PFSK-1 (cell line): ENCODE results near the gene ABCF3.

Source experiments
- FOXP2 ChIP-seq: optimal IDR thresholded peaks from 2 replicates; pipeline ENCODE3; 2011; ENCODE audit warnings: borderline replicate concordance, control low read depth, inconsistent platforms; ENCODE audit not compliant: insufficient read depth; ENCODE audit errors: extremely low read length, extremely low read depth
- POLR2AphosphoS5 ChIP-seq: IDR thresholded peaks from 2 replicates; pipeline ENCODE4 v1.6.1; 2012; ENCODE audit warnings: low read depth, mild to moderate bottlenecking, control low read depth, low read length, moderate library complexity
- SIN3A ChIP-seq: IDR thresholded peaks from 2 replicates; pipeline ENCODE4 v1.6.1; 2012; ENCODE audit warnings: mild to moderate bottlenecking, low read length, moderate library complexity, borderline replicate concordance; ENCODE audit not compliant: insufficient read depth
- TAF1 ChIP-seq: IDR thresholded peaks from 2 replicates; pipeline ENCODE4 v1.6.1; 2012; ENCODE audit warnings: low read length, control low read depth, borderline replicate concordance; ENCODE audit not compliant: insufficient read depth
- TF ChIP-seq, protein P1 (sequence below), 2 experiments: IDR thresholded peaks; 2 replicates each; pipeline versions ENCODE4 v1.6.1 to v1.8.0; 2011 to 2012; ENCODE audit warnings: low read depth in 2 of 2, low read length in 2 of 2, control low read depth in 1 of 2, inconsistent platforms in 1 of 2, mild to moderate bottlenecking in 1 of 2, moderate library complexity in 1 of 2; ENCODE audit not compliant: insufficient read depth in 1 of 2

Gene ABCF3

DNA sequence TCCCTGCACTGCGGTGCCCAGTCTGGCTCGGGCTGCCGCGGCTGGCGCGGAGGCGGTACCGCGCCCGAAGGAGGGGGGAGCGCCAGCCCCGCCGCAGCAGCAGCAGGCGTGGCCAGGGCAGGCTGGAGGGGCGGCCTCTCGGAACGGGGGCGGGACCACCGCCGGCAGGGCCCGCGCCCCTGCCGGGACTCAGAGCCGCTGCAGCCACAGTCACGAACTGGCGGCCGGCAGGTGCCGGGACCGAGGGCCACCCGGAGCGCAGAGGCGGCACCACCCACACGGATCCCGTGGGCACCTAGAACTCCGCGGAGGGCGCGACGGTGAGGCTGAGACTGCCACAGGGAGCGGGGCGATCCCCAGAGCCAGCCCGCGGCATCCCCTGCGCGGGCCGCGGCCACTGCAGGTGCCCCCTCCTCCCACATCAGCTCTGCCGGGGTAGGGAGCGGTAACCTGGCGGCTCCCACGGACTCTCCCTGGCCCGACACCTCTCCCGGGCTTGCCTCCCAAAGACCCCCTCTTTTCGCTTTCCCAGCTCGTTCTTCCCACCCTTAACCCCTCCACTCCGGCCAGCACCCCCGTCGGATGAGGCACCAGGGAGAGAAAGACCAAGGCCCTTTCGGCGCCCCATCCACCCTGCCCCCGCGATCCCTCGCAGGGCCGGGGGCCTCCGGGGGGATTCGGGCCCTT lies 43.5 kb downstream of the ABCF3 start, which contains the start of gene VWA5B2:
VWA5B2 (plus strand) TSS at position 192 of the 687 bp plus-strand sequence. CDS start 944 bp downstream, outside the sequence.
- TF ChIP-seq FOXP2 (no peak), POLR2AphosphoS5 (no peak), TAF1 (no peak), SIN3A (no peak)
- TF ChIP-seq, protein P1, sequence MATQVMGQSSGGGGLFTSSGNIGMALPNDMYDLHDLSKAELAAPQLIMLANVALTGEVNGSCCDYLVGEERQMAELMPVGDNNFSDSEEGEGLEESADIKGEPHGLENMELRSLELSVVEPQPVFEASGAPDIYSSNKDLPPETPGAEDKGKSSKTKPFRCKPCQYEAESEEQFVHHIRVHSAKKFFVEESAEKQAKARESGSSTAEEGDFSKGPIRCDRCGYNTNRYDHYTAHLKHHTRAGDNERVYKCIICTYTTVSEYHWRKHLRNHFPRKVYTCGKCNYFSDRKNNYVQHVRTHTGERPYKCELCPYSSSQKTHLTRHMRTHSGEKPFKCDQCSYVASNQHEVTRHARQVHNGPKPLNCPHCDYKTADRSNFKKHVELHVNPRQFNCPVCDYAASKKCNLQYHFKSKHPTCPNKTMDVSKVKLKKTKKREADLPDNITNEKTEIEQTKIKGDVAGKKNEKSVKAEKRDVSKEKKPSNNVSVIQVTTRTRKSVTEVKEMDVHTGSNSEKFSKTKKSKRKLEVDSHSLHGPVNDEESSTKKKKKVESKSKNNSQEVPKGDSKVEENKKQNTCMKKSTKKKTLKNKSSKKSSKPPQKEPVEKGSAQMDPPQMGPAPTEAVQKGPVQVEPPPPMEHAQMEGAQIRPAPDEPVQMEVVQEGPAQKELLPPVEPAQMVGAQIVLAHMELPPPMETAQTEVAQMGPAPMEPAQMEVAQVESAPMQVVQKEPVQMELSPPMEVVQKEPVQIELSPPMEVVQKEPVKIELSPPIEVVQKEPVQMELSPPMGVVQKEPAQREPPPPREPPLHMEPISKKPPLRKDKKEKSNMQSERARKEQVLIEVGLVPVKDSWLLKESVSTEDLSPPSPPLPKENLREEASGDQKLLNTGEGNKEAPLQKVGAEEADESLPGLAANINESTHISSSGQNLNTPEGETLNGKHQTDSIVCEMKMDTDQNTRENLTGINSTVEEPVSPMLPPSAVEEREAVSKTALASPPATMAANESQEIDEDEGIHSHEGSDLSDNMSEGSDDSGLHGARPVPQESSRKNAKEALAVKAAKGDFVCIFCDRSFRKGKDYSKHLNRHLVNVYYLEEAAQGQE (IDR thresholded peaks at IDR 0.05; ENCODE audit: insufficient read depth in 1 of 2, low read depth in 2 of 2, low read length in 2 of 2): no peak

DNA sequence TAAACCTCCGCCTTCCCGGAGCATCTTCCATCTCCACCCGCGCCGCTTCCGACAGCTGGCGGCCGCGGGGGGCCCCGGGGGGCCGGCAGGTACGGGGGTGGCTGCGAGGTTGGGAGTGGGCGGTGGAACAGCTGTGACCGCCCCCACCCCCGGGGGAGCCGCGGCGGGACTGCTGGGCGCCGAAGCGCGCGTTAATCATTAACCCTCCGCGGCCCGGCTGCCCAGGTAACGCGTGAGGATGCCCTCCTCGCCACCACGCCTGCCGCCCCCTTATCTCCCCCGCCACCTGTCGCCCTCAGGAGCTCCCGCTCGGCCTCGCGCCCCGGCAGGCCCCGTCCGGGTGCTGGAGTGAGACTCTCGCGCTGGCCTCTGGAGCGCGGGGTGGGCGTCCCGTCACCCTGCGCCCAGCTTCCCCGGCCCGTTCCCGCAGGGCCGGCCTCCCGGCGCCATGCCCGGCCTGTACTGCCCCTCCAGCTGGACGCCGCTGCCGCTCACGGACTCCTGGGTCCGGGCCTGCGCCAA lies 44.1 kb downstream of the ABCF3 start:
- no peak for TF ChIP-seq POLR2AphosphoS5
- no peak for TF ChIP-seq FOXP2
- no peak for TF ChIP-seq TAF1
- TF ChIP-seq, protein P1 (IDR thresholded peaks at IDR 0.05; ENCODE audit: insufficient read depth in 1 of 2, low read depth in 2 of 2, low read length in 2 of 2): no peak
- TF ChIP-seq SIN3A: no peak

DNA sequence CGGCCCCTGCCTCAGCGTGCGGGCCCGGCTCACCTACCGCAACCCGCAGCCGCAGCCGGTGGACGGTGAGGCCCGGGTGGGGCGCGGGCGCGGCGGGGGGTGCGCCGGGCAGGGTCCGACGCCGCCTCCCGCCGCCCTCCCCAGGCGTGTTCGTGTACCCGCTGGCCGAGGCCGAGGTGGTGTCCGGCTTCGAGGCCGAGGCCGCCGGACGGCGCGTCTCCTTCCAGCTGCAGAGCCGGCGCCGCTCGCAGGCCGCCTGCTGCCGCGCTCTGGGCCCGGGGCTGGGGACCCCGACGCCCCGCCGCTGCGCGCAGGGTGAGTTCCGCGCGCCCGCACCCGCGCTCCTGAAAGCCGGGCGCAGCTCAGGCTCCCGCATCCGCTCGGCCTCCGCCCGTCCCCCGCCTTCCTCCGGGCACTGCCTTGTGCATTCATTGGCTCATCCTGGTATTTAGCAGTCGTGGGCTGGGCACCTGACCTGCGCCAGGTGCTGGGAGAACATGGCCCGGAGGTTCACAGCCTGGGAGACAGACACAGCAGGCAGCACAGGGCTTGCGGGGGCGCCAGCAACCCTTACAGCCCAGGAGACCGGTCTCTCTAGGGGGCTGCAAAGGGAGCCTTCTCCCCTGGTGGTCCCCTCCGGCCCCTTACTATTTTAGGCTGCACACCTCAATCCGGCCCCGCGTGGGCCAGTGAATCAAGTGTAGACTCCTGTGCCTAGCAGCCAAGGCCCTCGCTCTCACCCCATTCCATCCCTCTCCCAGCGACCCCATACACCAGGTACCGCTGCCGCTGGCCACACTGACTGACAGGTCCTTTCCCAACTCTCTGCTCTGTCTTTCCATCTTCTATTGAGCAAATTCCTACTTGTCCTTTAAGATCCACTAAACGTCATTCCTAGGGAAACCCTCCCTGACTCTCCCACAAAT lies 44.9 kb downstream of the ABCF3 start:
- TF ChIP-seq SIN3A (no peak), FOXP2 (no peak), POLR2AphosphoS5 (no peak)
- TF ChIP-seq, protein P1 (IDR thresholded peaks at IDR 0.05; ENCODE audit: insufficient read depth in 1 of 2, low read depth in 2 of 2, low read length in 2 of 2): no peak

DNA sequence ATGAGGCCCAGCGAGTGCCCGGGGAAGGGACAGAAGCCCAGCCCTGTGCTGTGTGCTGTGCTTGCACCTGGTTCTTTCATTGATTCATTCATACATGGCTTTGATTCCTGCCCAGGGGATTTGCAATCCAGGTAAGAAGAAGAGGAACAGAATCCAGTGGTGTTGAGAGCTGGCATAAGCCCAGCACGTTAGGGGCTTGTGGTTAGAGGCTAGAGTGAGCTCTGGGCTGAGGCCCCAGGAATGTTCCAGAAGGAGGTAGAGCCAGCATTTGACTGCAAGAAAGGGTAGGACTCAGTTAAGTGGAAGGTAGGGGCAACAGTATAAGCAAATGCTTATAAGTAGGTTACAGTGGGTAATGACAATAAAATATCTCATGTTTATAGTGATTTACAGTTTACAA lies 45.7 kb downstream of the ABCF3 start:
- TF ChIP-seq, protein P1 (IDR thresholded peaks at IDR 0.05; ENCODE audit: insufficient read depth in 1 of 2, low read depth in 2 of 2, low read length in 2 of 2): no peak
